Measurements from ENCODE around the gene CERS3. TPM values are rescaled to one million over a fixed set of nuclear protein-coding genes. Genes with fewer than 3 reads are reported as not detected.

The CERS3 gene
- total RNA-seq, 1 donor from 2014 or later = 0.52 TPM

GRCh38 chr15:100533886-100534285 is 5.1 kb upstream of the CERS3 start:
- Histone ChIP-seq H3K36me3 (ENCODE audit: control insufficient read depth in 3 of 3, insufficient read depth in 3 of 3, low read length in 3 of 3) (no peaks in the 10 kb centered on the region), H3K27me3 (ENCODE audit: control insufficient read depth in 3 of 3, insufficient read depth in 3 of 3, low read length in 3 of 3) (no peaks in the 10 kb centered on the region), H3K4me1 (ENCODE audit: control insufficient read depth in 3 of 3, insufficient read depth in 3 of 3, low read length in 3 of 3) (no peaks in the 10 kb centered on the region), H3K9ac (ENCODE audit: low read depth in 1 of 3, low read length in 3 of 3) (no peak overlapping the region), H3K27ac (ENCODE audit: low read depth, low read length) (no peak overlapping the region), H3K9me3 (ENCODE audit: control insufficient read depth in 3 of 3, low read length in 3 of 3) (no peaks in the 10 kb centered on the region), H3K4me3 (ENCODE audit: low read length in 3 of 3) (no peak overlapping the region)

GRCh38 chr15:100531823-100532327 is 3.1 kb upstream of the CERS3 start:
- no peaks in the 10 kb centered on the region for H3K4me1 ChIP-seq (ENCODE audit: control insufficient read depth in 3 of 3, insufficient read depth in 3 of 3, low read length in 3 of 3)

GRCh38 chr15:100531204-100531603 is 2.5 kb upstream of the CERS3 start:
- H3K27me3 ChIP-seq (ENCODE audit: control insufficient read depth in 3 of 3, insufficient read depth in 3 of 3, low read length in 3 of 3) = no peaks in the 10 kb centered on the region
- no peak overlapping the region for H3K4me3 ChIP-seq (ENCODE audit: low read length in 3 of 3)
- peaks cover 0 to 5% (median 5%) of the 10 kb centered on the region in 3 donors for H3K4me1 ChIP-seq (ENCODE audit: control insufficient read depth in 3 of 3, insufficient read depth in 3 of 3, low read length in 3 of 3)
- H3K9ac ChIP-seq (ENCODE audit: low read depth in 1 of 3, low read length in 3 of 3) = no peak overlapping the region
- H3K9me3 ChIP-seq (ENCODE audit: control insufficient read depth in 3 of 3, low read length in 3 of 3) = no peaks in the 10 kb centered on the region
- no peaks in the 10 kb centered on the region for H3K36me3 ChIP-seq (ENCODE audit: control insufficient read depth in 3 of 3, insufficient read depth in 3 of 3, low read length in 3 of 3)
- H3K27ac ChIP-seq (ENCODE audit: low read depth, low read length) = no peak overlapping the region

More at GRCh38 chr15:100531823-100532327, 3.1 kb upstream of the CERS3 start:
- H3K4me3 ChIP-seq (ENCODE audit: low read length in 3 of 3) = no peak overlapping the region
- no peaks in the 10 kb centered on the region for H3K27me3 ChIP-seq (ENCODE audit: control insufficient read depth in 3 of 3, insufficient read depth in 3 of 3, low read length in 3 of 3)
- H3K36me3 ChIP-seq (ENCODE audit: control insufficient read depth in 3 of 3, insufficient read depth in 3 of 3, low read length in 3 of 3) = no peaks in the 10 kb centered on the region
- H3K9me3 ChIP-seq (ENCODE audit: control insufficient read depth in 3 of 3, low read length in 3 of 3) = no peaks in the 10 kb centered on the region
- H3K9ac ChIP-seq (ENCODE audit: low read depth in 1 of 3, low read length in 3 of 3) = no peak overlapping the region
- no peak overlapping the region for H3K27ac ChIP-seq (ENCODE audit: low read depth, low read length)

- Histone ChIP-seq H3K4me1 (ENCODE audit: control insufficient read depth in 3 of 3, insufficient read depth in 3 of 3, low read length in 3 of 3) (peaks cover 7 to 15% (median 14%) of the 10 kb centered on the region in 3 donors), H3K36me3 (ENCODE audit: control insufficient read depth in 3 of 3, insufficient read depth in 3 of 3, low read length in 3 of 3) (no peaks in the 10 kb centered on the region), H3K27me3 (ENCODE audit: control insufficient read depth in 3 of 3, insufficient read depth in 3 of 3, low read length in 3 of 3) (no peaks in the 10 kb centered on the region), H3K9me3 (ENCODE audit: control insufficient read depth in 3 of 3, low read length in 3 of 3) (no peaks in the 10 kb centered on the region), H3K27ac (ENCODE audit: low read depth, low read length) (no peak overlapping the region), H3K4me3 (ENCODE audit: low read length in 3 of 3) (no peak overlapping the region), H3K9ac (ENCODE audit: low read depth in 1 of 3, low read length in 3 of 3) (no peak overlapping the region)
Observed at GRCh38 chr15:100529556-100529955, 806 bp upstream of the CERS3 start.

GRCh38 chr15:100526027-100526481 is 2.7 kb downstream of the CERS3 start:
- Histone ChIP-seq H3K9ac (ENCODE audit: low read depth in 1 of 3, low read length in 3 of 3) (no peak overlapping the region), H3K36me3 (ENCODE audit: control insufficient read depth in 3 of 3, insufficient read depth in 3 of 3, low read length in 3 of 3) (no peaks in the 10 kb centered on the region), H3K4me1 (ENCODE audit: control insufficient read depth in 3 of 3, insufficient read depth in 3 of 3, low read length in 3 of 3) (peaks cover 7 to 18% (median 17%) of the 10 kb centered on the region in 3 donors), H3K27me3 (ENCODE audit: control insufficient read depth in 3 of 3, insufficient read depth in 3 of 3, low read length in 3 of 3) (no peaks in the 10 kb centered on the region), H3K27ac (ENCODE audit: low read depth, low read length) (peak overlapping the region; percentile 32), H3K9me3 (ENCODE audit: control insufficient read depth in 3 of 3, low read length in 3 of 3) (no peaks in the 10 kb centered on the region), H3K4me3 (ENCODE audit: low read length in 3 of 3) (peak overlapping the region in 1 of 3 donors; percentile 19)

- peaks cover 7 to 18% (median 17%) of the 10 kb centered on the region in 3 donors for H3K4me1 ChIP-seq (ENCODE audit: control insufficient read depth in 3 of 3, insufficient read depth in 3 of 3, low read length in 3 of 3)
- no peaks in the 10 kb centered on the region for H3K27me3 ChIP-seq (ENCODE audit: control insufficient read depth in 3 of 3, insufficient read depth in 3 of 3, low read length in 3 of 3)
- no peak overlapping the region for H3K4me3 ChIP-seq (ENCODE audit: low read length in 3 of 3)
- no peaks in the 10 kb centered on the region for H3K9me3 ChIP-seq (ENCODE audit: control insufficient read depth in 3 of 3, low read length in 3 of 3)
- H3K36me3 ChIP-seq (ENCODE audit: control insufficient read depth in 3 of 3, insufficient read depth in 3 of 3, low read length in 3 of 3) = no peaks in the 10 kb centered on the region
- H3K27ac ChIP-seq (ENCODE audit: low read depth, low read length) = no peak overlapping the region
- no peak overlapping the region for H3K9ac ChIP-seq (ENCODE audit: low read depth in 1 of 3, low read length in 3 of 3)
Observed at GRCh38 chr15:100525436-100525835, 3.3 kb downstream of the CERS3 start.

- Histone ChIP-seq H3K9ac (ENCODE audit: low read depth in 1 of 3, low read length in 3 of 3) (no peak overlapping the region), H3K4me3 (ENCODE audit: low read length in 3 of 3) (no peak overlapping the region), H3K9me3 (ENCODE audit: control insufficient read depth in 3 of 3, low read length in 3 of 3) (no peaks in the 10 kb centered on the region), H3K4me1 (ENCODE audit: control insufficient read depth in 3 of 3, insufficient read depth in 3 of 3, low read length in 3 of 3) (peaks cover 7 to 25% (median 17%) of the 10 kb centered on the region in 3 donors), H3K27ac (ENCODE audit: low read depth, low read length) (no peak overlapping the region), H3K36me3 (ENCODE audit: control insufficient read depth in 3 of 3, insufficient read depth in 3 of 3, low read length in 3 of 3) (no peaks in the 10 kb centered on the region), H3K27me3 (ENCODE audit: control insufficient read depth in 3 of 3, insufficient read depth in 3 of 3, low read length in 3 of 3) (no peaks in the 10 kb centered on the region)
Observed at GRCh38 chr15:100524326-100524725, 4.4 kb downstream of the CERS3 start.

- H3K9me3 ChIP-seq (ENCODE audit: control insufficient read depth in 3 of 3, low read length in 3 of 3) = no peaks in the 10 kb centered on the region
- H3K27ac ChIP-seq (ENCODE audit: low read depth, low read length) = no peak overlapping the region
- no peaks in the 10 kb centered on the region for H3K36me3 ChIP-seq (ENCODE audit: control insufficient read depth in 3 of 3, insufficient read depth in 3 of 3, low read length in 3 of 3)
- H3K27me3 ChIP-seq (ENCODE audit: control insufficient read depth in 3 of 3, insufficient read depth in 3 of 3, low read length in 3 of 3) = no peaks in the 10 kb centered on the region
- H3K4me3 ChIP-seq (ENCODE audit: low read length in 3 of 3) = no peak overlapping the region
- H3K9ac ChIP-seq (ENCODE audit: low read depth in 1 of 3, low read length in 3 of 3) = no peak overlapping the region
- H3K4me1 ChIP-seq (ENCODE audit: control insufficient read depth in 3 of 3, insufficient read depth in 3 of 3, low read length in 3 of 3) = peaks cover 16 to 29% (median 26%) of the 10 kb centered on the region in 3 donors
Observed at GRCh38 chr15:100521907-100522306, 6.8 kb downstream of the CERS3 start.

- Histone ChIP-seq H3K9me3 (ENCODE audit: control insufficient read depth in 3 of 3, low read length in 3 of 3) (no peaks in the 10 kb centered on the region), H3K27me3 (ENCODE audit: control insufficient read depth in 3 of 3, insufficient read depth in 3 of 3, low read length in 3 of 3) (no peaks in the 10 kb centered on the region), H3K4me3 (ENCODE audit: low read length in 3 of 3) (no peak overlapping the region), H3K4me1 (ENCODE audit: control insufficient read depth in 3 of 3, insufficient read depth in 3 of 3, low read length in 3 of 3) (peaks cover 23 to 34% (median 24%) of the 10 kb centered on the region in 3 donors), H3K9ac (ENCODE audit: low read depth in 1 of 3, low read length in 3 of 3) (no peak overlapping the region), H3K36me3 (ENCODE audit: control insufficient read depth in 3 of 3, insufficient read depth in 3 of 3, low read length in 3 of 3) (no peaks in the 10 kb centered on the region), H3K27ac (ENCODE audit: low read depth, low read length) (no peak overlapping the region)
Observed at GRCh38 chr15:100520132-100520921, 8.4 kb downstream of the CERS3 start.

- no peaks in the 10 kb centered on the region for H3K9me3 ChIP-seq (ENCODE audit: control insufficient read depth in 3 of 3, low read length in 3 of 3)
- peak overlapping the region; percentile 87 for H3K27ac ChIP-seq (ENCODE audit: low read depth, low read length)
- no peaks in the 10 kb centered on the region for H3K36me3 ChIP-seq (ENCODE audit: control insufficient read depth in 3 of 3, insufficient read depth in 3 of 3, low read length in 3 of 3)
- no peak overlapping the region for H3K4me3 ChIP-seq (ENCODE audit: low read length in 3 of 3)
- peaks cover 23 to 33% (median 24%) of the 10 kb centered on the region in 3 donors for H3K4me1 ChIP-seq (ENCODE audit: control insufficient read depth in 3 of 3, insufficient read depth in 3 of 3, low read length in 3 of 3)
- no peaks in the 10 kb centered on the region for H3K27me3 ChIP-seq (ENCODE audit: control insufficient read depth in 3 of 3, insufficient read depth in 3 of 3, low read length in 3 of 3)
- H3K9ac ChIP-seq (ENCODE audit: low read depth in 1 of 3, low read length in 3 of 3) = peak overlapping the region; percentile 18 to 67 (median 46)
Observed at GRCh38 chr15:100517846-100518245, 10.9 kb downstream of the CERS3 start.

Data from skeletal muscle tissue (tissue), 4 donors.